Liver (tissue), 9 donors: Measurements from ENCODE around the gene PYGM. TPM values are rescaled to one million over a fixed set of nuclear protein-coding genes. Genes with fewer than 3 reads are reported as not detected.

Experiments
- DNase-seq: peaks from one replicate; pipeline ENCODE4 v3.0.0-alpha.2; 2017; ENCODE audit warnings: low spot score
- H3K27ac ChIP-seq, 2 donors: one replicate each; pipeline ENCODE4 v1.7.0; 2013; ENCODE audit warnings: inconsistent platforms in 2 of 2, low read length in 2 of 2, control low read depth in 1 of 2, low read depth in 1 of 2, mild to moderate bottlenecking in 1 of 2
- H3K27me3 ChIP-seq, 4 donors: one replicate each; pipeline versions ENCODE4 v1.6.1 to v1.7.0; 2013; ENCODE audit warnings: low read length in 3 of 4, inconsistent platforms in 1 of 4, mild to moderate bottlenecking in 1 of 4, moderate library complexity in 1 of 4; ENCODE audit not compliant: control insufficient read depth in 4 of 4, insufficient read depth in 4 of 4
- H3K36me3 ChIP-seq, 4 donors: one replicate each; pipeline versions ENCODE4 v1.6.1 to v1.7.0; 2013; ENCODE audit warnings: low read length in 3 of 4, mild to moderate bottlenecking in 3 of 4, low read depth in 1 of 4, moderate library complexity in 1 of 4; ENCODE audit not compliant: control insufficient read depth in 4 of 4, insufficient read depth in 3 of 4
- H3K4me1 ChIP-seq, 4 donors: one replicate each; pipeline versions ENCODE4 v1.6.1 to v1.7.0; 2013; ENCODE audit warnings: low read length in 3 of 4, mild to moderate bottlenecking in 3 of 4, moderate library complexity in 1 of 4; ENCODE audit not compliant: control insufficient read depth in 4 of 4, insufficient read depth in 4 of 4
- H3K4me3 ChIP-seq, 3 donors: one replicate each; pipeline versions ENCODE4 v1.6.1 to v1.7.0; 2013; ENCODE audit warnings: low read length in 3 of 3, control low read depth in 1 of 3, low read depth in 1 of 3, mild to moderate bottlenecking in 1 of 3
- H3K9ac ChIP-seq, 2 donors: one replicate each; pipeline ENCODE4 v1.7.0; 2013; ENCODE audit warnings: low read length in 2 of 2, mild to moderate bottlenecking in 2 of 2, moderate library complexity in 2 of 2, control low read depth in 1 of 2, low read depth in 1 of 2
- H3K9me3 ChIP-seq, 4 donors: one replicate each; pipeline versions ENCODE4 v1.6.1 to v1.7.0; 2013; ENCODE audit warnings: low read length in 3 of 4; ENCODE audit not compliant: control insufficient read depth in 4 of 4
- FOXA1 ChIP-seq: IDR thresholded peaks from 2 replicates; pipeline ENCODE4 v1.6.1; 2016; ENCODE audit warnings: antibody characterized with exemption
- FOXA2 ChIP-seq: IDR thresholded peaks from 2 replicates; pipeline ENCODE4 v1.6.1; 2016; ENCODE audit warnings: antibody characterized with exemption
- GABPA ChIP-seq, 2 donors: IDR thresholded peaks in 1 of 2; conservative IDR thresholded peaks in 1 of 2; 2 replicates each; pipeline ENCODE4 v1.6.1; 2016; ENCODE audit warnings: antibody characterized with exemption in 2 of 2, mild to moderate bottlenecking in 1 of 2, moderate library complexity in 1 of 2
- HNF4A ChIP-seq, 2 donors: conservative IDR thresholded peaks; 2 replicates each; pipeline ENCODE4 v1.6.1; 2016; ENCODE audit warnings: antibody characterized with exemption in 2 of 2, mild to moderate bottlenecking in 2 of 2
- HNF4G ChIP-seq: IDR thresholded peaks from 2 replicates; pipeline ENCODE4 v1.6.1; 2016; ENCODE audit warnings: antibody characterized with exemption
- JUND ChIP-seq, 2 donors: IDR thresholded peaks; 2 replicates each; pipeline ENCODE4 v1.6.1; 2016; ENCODE audit warnings: antibody characterized with exemption in 2 of 2
- MAX ChIP-seq: IDR thresholded peaks from 2 replicates; pipeline ENCODE4 v1.6.1; 2016; ENCODE audit warnings: antibody characterized with exemption
- RAD21 ChIP-seq, 2 donors: IDR thresholded peaks; 2 replicates each; pipeline ENCODE4 v1.6.1; 2016; ENCODE audit warnings: antibody characterized with exemption in 2 of 2, mild to moderate bottlenecking in 2 of 2
- REST ChIP-seq: IDR thresholded peaks from 2 replicates; pipeline ENCODE4 v1.6.1; 2016; ENCODE audit warnings: antibody characterized with exemption, mild to moderate bottlenecking
- RXRA ChIP-seq, 2 donors: IDR thresholded peaks; 2 replicates each; pipeline ENCODE4 v1.6.1; 2017 to 2018; ENCODE audit warnings: antibody characterized with exemption in 2 of 2, mild to moderate bottlenecking in 1 of 2
- SP1 ChIP-seq: IDR thresholded peaks from 2 replicates; pipeline ENCODE4 v1.6.1; 2018; ENCODE audit warnings: antibody characterized with exemption, mild to moderate bottlenecking
- TAF1 ChIP-seq: conservative IDR thresholded peaks from 2 replicates; pipeline ENCODE4 v1.6.1; 2016; ENCODE audit warnings: antibody characterized with exemption, mild to moderate bottlenecking
- ZBTB33 ChIP-seq: IDR thresholded peaks from 2 replicates; pipeline ENCODE4 v1.6.1; 2016; ENCODE audit warnings: antibody characterized with exemption
- WGBS: extraction: QIAGEN DNeasy Blood & Tissue Kit; methylation state at CpG from one replicate; pipeline ENCODE4 v1.1.7; 2013; 5-methylcytosine and 5-hydroxymethylcytosine counted together
- polyA plus RNA-seq, 2 donors: library from polyadenylated mRNA; stranded (reverse) in 1 of 2; unstranded in 1 of 2; fragments of 200-250 nt in 1 of 2; fragments of >200 nt in 1 of 2; fragmentation: Nextera tagmentation in 1 of 2; extraction: Ambion mirVana in 1 of 2; gene quantifications; one replicate each; pipeline versions ENCODE4 v1.2.1 to v1.2.3, GENCODE V29; 2013 to 2015
- total RNA-seq, 2 donors: library from RNA; depleted of rRNA; stranded (reverse); fragments of >200 nt; gene quantifications; one replicate each; pipeline ENCODE4 v1.2.3, GENCODE V29; 2014
- donor health status: healthy.
- donor health status: healthy.
- donor health status: healthy.
- donor health status: healthy.
- donor health status: healthy.

PYGM gene
- total and polyA plus RNA-seq, 4 donors, result 0.23 to 1.3 (median 0.29) TPM

- Histone ChIP-seq H3K4me3 (no peak overlapping the region), H3K36me3 (peaks cover under 1 to 7% (median 4%) of the 10 kb centered on the region in 4 donors)
Measured at GRCh38 chr11:64799623-64800302, 40.0 kb upstream of the PYGM start.

GRCh38 chr11:64799256-64799622 is 39.5 kb upstream of the PYGM start:
- H3K27ac ChIP-seq, result no peak overlapping the region
- DNase-seq, result no peak
- H3K27me3 ChIP-seq, result no peaks in the 10 kb centered on the region
- no peak overlapping the region for H3K4me3 ChIP-seq
- H3K36me3 ChIP-seq, result peaks cover 0 to 6% (median 2%) of the 10 kb centered on the region in 4 donors
- no peak for TF ChIP-seq GABPA (IDR thresholded peaks at IDR 0.05 in 1 of 2, conservative IDR thresholded peaks at IDR 0.05 in 1 of 2)
- TF ChIP-seq RXRA (IDR thresholded peaks at IDR 0.05), result no peak
- TF ChIP-seq TAF1, result no peak
- no peak for TF ChIP-seq HNF4G
- TF ChIP-seq ZBTB33, result no peak
- TF ChIP-seq MAX, result no peak
- TF ChIP-seq REST, result no peak
- TF ChIP-seq SP1, result no peak
- TF ChIP-seq RAD21 (IDR thresholded peaks at IDR 0.05), result no peak
- no peak for TF ChIP-seq FOXA1
- no peak for TF ChIP-seq FOXA2
- H3K9ac ChIP-seq, result no peak overlapping the region
- peaks cover 3 to 16% (median 10%) of the 10 kb centered on the region in 4 donors for H3K4me1 ChIP-seq
- H3K9me3 ChIP-seq, result no peaks in the 10 kb centered on the region
- 91% methylated on average over 7 of the region's 7 CpGs for WGBS

More at GRCh38 chr11:64799623-64800302, 40.0 kb upstream of the PYGM start:
- no peak for DNase-seq
- 85% methylated on average over 14 of the region's 14 CpGs for WGBS
- TF ChIP-seq JUND (IDR thresholded peaks at IDR 0.05) (no peak), RXRA (IDR thresholded peaks at IDR 0.05) (peak in 1 of 2 donors; percentile 16), HNF4A (conservative IDR thresholded peaks at IDR 0.05) (no peak), REST (no peak), RAD21 (IDR thresholded peaks at IDR 0.05) (no peak)
- no peak overlapping the region for H3K27ac ChIP-seq
- H3K4me1 ChIP-seq, result peaks cover 3 to 18% (median 10%) of the 10 kb centered on the region in 4 donors
- H3K27me3 ChIP-seq, result no peaks in the 10 kb centered on the region
- H3K9me3 ChIP-seq, result no peaks in the 10 kb centered on the region
- no peak overlapping the region for H3K9ac ChIP-seq
